Activated CD4-positive, alpha-beta T cell treated with anti-CD3 and anti-CD28 coated beads, Interleukin-2, Interleukin-4, amounts not matched to agents 100 ng/mL and 50 ng/mL, durations not matched to agents 16 hours and 8 hours (primary cell): ENCODE measurements around the gene PADI2.

Experiments used
- DNase-seq: peaks from one replicate; pipeline ENCODE4 v3.0.0-alpha.2; 2020; ENCODE audit warnings: low spot score

Gene PADI2

DNA sequence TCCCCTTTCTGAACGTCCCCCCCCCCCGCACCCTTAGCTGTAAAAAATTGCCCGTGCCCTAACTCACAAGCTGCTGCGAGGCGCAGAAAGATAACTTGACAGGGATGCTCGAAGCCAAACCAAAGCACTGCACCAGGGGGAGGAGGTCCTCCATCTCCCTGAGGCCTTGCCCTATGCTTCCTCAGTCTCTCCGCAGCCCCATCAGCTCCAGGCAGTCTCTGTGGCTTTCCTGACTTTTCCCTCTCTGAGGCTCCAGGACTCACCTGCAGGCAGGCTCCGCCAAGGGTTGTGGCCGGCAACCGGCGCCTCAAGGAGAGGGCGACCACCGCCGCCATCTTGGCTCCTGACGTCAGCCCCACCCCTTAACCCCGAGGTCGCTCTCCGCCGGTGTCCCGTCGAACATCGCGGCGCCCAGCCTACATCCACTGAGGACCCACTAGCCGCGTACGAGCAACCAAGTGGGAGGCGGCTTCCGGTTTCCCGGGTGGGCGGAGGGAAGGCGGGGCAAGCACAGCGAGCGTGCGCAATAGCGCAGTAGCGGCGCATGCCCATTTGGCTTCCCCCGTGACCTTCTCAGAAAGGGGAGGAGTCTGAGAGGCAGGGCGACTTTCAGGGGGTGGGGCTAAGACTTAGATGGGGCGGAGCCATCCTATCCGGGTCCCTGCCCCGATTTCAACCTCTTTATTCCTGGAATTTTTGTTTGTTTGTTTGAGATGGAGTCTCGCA, 65.4 kb downstream of the PADI2 start, which contains the start of gene SDHB:
Gene SDHB (minus strand): TSS at position 348 of the 726 bp plus-strand sequence. CDS start 13 bp downstream, at position 335.
- peak; percentile 99 for DNase-seq

DNA sequence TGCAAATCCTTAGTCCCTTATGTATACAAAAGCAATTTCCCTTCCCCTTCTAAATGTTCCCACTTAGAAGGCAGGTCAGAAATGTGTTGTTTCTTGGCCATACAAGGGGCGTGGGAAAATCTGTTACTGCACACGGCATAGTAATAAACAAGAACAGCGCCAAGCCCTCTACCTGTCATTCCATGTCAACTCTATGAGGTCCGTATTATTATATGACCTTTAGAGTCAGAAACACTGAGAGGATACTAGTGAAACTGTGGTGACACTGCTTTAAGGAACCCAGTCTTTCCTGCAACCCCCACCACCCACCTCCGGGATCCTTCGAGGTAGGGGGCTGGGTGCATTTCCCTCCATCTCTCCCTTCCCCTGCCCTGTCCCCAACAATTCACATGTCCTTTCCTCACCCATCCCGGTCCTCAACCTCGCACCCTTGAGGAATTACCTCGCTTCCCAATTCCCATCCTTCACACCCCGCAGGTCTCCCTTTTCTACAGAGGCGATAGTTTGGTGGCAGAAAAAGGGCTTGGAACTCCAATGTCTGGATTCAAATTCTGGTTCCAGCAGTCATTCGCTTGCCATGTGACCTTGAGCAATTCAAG, 66.1 kb downstream of the PADI2 start:
- DNase-seq = no peak

DNA sequence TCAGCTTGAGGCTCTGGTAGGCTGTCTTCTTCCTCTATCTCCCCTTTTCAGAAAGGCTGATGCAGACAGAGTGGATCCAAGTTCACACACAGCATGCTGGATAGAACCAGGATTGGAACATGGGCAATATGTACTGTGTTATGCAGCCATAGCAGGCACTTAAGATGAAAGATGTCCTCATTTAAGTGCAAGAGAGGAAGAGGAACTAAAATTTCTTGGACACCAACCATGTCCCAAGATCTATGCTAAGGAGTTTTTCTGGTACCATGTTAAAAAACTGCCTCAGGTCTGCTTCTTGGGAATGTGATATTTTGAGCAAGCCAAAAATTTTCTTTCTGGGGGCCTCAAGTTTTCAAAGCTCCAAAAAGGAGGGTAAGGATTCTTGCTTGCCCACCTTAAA, 66.6 kb downstream of the PADI2 start:
- DNase-seq = no peak

DNA sequence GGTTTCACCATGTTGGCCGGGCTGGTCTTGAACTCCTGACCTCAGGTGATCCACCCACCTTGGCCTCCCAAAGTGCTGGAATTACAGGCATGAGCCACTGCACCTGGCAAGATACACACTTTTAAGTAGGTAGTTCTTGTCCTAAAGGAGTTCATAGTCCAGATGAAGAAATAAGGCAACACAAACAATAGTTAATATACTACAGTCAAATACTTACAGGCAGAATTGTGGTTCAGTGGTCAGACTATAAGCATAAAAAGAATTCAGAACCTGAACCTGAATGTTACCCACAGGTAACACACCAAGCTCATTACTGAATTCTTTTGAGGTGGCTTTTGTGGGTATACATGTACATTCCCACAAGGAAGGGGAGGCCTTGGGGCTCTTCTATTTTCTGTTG, 67.2 kb downstream of the PADI2 start:
- DNase-seq = no peak

DNA sequence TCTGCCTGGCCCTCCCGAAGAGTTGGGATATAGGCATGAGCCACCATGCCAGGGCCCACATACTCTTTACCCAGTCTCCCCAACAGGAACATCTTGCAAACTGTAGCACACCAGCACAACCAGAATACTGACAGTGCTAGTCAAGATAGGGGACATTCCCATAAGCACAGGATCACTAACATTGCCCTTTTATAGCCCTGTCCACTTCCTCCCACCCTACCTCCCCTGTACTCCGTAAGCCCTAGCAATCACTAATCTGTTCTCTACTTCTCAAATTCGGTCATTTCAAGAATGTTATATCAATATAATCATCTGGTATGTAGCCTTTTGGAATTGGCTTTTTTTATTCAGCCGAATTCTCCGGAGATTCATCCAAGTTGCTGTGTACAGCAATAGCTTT, 71.3 kb downstream of the PADI2 start:
- DNase-seq = no peak

DNA sequence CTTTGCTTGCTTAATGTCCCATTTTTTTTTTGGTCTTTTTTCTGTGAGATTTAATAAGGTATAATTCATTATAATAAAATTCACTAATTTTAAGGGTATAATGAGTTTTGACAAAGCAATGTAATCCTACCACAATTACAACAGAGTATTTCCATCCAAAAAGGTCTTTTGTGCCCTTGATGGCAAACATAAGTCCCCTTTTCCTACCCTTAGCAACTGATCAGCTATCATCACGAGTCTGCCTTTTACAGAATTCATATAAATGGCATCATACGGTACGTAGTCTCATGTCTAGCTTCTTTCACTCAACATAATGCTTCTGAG, 73.0 kb downstream of the PADI2 start:
- DNase-seq = no peak

DNA sequence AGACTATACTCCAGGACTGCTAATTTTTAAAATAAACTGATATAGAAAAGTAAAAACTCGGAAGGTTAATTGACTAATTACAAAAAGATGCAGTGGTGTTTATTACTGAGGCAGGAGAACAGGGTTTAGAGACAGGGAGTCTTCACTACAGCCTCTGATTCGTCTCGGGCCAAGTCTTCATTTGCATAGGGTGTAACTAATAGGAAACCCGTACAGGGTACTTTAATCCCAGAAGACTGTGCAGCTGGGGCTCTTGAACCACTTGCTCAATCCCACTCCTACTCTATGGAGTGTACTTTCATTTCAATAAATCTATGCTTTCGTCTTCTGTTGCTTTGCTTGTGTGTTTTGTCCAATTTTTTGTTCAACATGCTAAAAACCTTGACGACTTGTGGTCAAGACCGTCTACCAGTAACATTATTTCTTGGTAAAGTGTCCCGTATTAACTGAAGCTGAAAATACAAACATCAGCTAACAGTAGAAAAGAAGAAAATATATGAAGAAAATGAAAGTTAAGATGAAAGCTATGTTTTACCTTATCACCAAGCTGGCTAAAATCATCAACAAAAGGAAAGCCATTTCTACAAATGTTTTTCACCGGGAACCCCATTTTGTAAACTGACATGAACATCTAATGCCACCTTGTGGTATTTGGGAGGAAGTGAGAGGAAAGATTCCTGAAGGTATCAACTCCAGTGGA, 73.5 kb downstream of the PADI2 start:
- peak; percentile 30 for DNase-seq

DNA sequence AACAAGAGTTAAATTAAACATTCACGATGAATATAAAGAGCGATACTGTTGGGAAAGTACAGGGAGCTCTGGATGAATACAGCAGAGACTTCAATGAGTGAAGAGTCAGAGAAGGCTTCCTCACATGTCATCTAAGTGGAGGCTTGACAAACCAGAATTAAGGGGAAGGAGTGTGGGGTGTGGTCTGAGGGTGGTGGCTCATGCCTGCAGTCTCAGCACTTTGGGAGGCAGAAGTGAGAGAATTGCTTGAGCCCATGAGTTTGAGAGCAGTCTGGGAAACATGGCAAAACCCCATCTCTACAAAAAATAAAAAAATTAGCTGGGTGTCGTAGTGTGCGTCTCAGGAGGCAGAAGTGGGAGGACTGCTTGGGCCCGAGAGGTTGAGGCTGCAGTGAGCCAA, 74.1 kb downstream of the PADI2 start:
- DNase-seq = no peak

DNA sequence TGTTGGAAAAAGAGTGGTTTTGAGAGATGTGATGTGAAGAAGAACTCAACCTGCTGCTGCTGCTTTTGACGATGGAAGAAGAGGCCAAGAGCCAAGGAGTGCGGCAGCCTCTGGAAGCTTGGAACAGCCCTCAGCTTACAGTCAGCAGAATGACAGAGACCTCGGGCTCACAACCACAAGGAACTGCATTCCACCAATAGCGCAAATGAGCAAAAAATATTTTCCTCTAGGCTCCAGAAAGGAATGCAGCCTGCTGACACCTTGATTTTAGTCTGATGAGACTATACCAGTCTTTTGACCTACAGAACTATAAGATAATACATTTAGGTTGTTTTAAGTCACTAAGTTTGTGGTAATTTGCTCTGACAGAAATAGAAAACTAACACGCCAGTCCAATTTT, 75.6 kb downstream of the PADI2 start:
- DNase-seq = no peak

DNA sequence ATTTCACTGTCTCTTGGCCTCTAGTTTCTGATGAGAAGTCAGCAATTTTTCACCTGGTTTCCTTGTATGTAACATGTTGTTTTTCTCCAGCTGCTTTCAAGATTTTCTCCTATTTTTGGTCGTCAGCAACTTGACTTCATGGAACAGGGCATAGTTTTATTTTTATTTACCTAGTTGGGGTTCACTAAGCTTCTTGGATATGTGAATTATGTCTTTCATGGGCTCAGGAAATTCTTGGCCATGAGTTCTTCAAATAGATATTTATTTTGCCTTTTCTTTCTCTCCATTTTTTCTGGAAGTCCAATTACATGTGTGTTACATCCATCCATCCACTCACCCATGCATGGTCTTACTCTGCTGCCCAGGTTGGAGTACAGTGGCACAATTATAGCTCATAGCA, 79.1 kb downstream of the PADI2 start:
- no peak for DNase-seq

DNA sequence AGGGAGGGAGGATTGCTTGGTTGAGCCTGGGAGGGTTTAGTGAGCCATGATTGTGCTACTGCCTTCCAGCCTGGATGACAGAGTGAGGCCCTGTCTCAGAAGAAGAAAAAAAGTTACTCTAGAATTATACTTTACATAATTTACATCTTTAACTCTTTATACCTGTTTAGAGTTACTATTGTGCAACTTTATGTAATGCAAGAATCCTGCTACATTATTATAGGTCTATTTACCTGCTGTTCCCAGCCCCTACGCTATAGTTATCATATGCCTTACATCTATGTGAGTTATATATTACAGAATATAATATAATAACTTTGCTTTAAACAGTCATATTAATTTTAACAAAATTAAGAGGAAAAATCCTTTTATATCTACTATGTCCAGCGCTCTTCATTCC, 79.7 kb downstream of the PADI2 start:
- DNase-seq = no peak

DNA sequence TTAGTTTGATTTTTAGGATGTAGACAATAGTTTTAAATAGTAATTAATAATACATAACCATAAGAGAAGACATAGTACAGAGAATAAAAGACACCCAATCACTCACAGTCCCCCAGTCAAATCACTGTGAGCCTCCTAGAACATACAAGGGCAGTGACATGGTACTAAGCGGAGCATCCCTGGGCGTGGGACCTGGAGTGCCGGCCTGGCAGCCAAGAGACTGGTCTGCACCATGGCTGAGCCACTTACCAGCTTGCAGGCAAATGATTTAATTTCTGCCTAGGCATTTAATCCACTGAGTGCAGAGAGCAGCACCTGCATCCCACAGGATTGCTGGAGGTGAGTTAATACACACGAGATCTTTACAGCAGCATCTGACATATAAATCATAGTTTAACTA, 85.8 kb downstream of the PADI2 start:
- DNase-seq = no peak

DNA sequence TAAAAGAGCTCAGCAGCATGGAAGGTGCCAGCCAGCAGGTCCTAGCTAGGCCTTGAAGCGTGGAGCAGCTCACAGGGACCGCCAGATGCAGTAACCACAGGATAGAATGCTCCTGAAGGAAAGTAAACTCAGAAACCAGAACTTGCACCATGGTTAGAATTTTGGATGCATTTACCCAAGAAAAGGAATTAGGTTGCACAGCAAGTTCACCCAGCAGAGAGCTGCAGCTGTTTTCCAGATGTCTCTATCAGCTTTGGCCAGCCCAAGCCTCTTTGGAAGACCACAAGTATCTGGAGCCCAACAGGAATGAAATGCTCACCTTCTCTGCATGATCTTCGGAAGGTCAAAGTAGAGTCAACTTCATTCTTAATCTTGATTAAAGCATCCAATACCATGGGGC, 86.5 kb downstream of the PADI2 start:
- no peak for DNase-seq

DNA sequence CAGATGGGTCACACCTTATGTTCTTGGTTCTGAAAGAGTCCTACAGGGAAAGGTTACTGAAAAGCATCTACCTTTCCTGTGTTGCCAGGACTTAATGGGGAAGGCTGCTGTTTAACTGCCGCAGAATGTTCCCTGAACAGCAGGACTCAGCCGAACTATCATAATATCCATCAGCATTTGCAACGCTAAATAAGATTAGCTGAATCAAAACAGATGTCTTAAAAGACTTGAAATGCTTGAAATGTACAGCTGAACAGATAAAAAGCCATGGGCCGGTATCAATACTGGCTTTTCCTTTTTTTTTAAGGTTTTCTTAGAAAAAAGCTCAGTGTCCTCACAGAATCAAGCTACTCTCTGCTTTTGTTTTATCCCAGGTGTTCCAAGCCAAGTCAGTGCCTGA, 87.8 kb downstream of the PADI2 start:
- DNase-seq = no peak

DNA sequence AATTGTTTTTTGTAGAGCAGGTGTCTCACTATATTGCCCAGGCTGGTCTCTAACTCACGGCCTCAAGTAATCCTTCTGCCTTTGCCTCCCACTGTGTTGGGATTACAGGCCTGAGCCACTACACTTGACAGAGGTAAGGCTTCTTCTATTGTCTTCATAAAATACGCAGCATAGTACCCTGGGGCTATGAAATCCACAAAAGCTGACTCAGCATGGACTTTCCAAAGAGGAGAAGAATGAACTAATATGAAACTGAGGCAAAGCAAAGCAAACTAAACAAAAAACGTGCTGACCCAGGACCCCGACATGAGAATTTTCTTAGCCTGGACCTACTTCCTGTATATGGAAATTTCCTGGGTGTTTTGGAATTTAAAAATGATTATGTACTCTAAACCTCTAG, 89.0 kb downstream of the PADI2 start:
- DNase-seq = no peak

DNA sequence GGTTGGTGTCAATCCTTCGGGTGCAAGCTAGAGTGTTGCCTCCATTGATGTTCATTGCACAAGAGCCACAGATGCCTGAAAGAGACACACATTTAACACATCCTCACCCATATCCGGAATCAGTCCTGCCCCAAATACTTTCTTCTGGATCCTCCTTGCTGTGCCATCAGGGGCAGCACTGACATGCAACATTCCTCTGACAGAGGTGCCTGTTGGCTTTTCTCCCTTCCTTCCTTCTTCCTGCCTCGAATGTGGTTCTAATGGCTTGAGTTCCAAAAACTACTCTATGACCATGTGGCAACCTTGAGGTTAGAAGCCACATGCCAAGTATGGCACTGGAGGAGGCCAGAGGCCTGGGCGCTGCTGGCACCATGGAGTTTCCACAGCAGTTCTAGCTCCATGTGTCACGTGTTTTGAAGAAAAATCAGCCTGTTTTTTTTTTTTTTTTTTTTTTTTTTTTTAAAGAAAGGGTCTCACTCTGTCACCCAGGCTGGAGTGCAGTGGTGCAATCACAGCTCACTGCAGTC, 90.5 kb downstream of the PADI2 start:
- DNase-seq = no peak

DNA sequence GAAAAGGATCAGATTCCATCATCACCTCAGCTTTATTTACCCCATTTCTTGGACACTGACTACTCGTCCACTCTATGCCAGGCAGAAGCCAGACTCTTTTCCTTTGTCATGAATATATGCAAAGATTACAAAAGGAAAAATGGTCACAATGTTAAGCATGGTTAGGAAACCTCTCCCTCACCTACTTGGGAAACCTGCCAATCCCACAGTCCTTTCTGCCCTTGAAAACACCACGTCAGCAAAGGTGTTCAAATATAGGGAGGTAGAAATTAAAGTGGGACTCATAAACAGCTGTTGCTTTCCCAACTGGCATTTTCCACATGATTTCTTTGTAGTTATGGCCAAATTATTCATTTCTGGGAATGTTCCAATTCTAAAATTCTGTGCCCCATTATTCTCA, 91.4 kb downstream of the PADI2 start:
- DNase-seq = no peak

DNA sequence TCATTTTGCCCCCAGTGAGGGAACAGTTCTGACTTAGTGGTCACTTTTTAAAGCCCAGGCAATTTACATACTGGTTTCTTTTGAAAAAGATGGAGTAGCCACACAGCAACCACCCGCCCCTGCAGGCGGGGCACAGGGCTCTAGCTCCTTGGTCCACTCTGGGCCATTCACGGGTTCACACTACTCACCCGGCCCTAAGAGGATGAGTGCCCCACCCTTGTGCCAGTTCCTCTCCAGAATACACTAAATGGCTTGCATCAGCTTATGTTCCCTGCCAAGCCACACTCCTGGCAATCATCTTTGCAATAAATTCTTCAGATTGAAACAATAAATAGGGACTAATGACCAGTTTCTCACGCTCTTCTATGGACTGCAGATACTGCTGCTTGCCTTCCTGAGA, 91.8 kb downstream of the PADI2 start:
- no peak for DNase-seq

DNA sequence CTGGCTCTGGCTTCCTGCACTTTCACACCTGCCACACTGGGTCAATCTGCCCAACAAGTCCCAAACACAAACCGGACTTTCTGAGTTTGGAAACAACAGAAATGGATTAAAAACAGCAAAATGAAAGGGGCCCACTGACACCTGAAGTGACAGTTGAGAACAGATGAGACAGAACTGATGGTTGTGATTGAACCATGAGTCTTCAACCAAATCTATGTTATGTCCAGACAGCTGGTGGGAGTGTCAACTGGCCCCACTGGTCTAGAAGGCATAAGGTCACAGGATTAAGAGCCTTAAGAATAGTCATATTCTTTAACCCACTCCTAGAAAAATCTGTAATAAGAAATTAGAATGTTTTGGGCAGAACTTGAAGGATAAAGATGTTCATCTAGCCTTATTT, 94.5 kb downstream of the PADI2 start:
- DNase-seq = no peak

DNA sequence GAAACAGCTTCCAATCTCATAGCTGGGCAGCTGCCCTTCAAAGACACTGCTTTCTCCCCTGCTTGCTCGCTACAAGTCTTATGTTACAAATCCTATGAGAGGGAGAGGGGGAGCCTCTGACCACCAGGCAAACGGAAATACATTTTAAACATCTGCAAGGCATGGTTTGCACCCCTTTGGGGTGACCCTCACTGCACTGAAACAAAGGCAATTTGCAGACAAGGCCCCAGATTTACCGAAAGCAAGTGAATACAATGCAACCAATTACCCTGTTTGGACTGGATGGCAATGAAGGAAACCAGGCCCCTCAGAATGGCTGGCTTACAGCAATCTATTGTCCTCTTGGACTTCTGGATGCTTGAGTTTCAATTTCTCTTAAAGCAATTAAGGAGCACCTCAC, 95.7 kb downstream of the PADI2 start:
- DNase-seq = no peak

DNA sequence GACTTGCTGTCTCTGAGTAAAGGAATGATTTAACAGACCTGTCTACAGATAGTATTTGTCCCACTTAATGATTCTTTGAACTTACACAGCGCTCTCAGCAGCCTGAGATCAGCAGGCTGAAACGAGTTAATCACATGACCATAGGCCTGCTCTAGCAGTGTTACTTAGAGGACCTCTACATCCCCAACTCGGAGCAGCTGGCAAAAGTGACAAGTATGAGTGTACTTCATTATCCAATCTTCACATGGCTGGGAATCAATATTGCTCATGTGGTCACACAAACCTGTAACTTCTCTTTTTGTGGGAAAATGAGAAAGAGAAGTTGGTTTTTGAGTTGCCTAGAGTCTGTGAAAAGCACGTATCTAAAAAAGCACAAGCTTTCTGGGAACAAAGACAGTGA, 96.1 kb downstream of the PADI2 start:
- DNase-seq = no peak

DNA sequence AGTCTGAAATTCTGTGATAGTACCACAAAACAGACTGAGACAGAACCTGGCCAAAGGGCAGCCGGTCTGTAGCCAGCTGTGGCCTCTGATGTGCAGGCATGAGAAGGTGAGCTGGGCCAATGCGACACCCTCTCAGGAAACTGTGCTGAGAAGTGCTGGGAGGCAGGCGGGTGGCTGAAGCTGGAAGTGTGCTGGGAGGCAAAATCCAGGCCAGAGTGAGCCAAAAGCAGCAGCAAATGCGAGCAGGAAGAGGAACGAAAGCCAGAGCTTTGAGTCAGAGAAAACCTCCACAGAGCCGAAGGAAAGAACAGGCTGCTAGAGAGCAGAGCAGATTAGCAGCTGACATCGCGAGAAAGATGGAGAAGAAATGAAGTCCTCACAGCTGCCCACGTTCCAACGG, 97.4 kb downstream of the PADI2 start:
- DNase-seq = no peak

DNA sequence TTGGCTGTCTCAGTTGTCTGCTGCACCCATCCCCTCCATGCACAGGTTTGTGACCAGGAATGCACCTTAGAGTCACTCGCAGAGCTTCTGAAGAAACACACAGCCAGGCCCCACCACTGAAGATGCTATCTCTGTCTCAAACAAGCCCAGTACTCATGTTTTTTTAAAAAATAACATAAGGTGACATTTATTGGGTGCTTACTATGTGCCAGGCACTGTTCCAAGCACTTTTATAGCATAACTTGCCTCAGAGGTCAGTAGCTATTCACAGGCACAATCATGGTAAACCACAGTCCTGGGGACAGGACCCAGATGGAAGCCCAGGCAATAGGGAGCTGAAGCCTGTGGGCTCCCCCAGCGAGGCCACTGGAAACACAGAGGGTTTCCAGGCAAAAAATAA, 98.7 kb downstream of the PADI2 start:
- DNase-seq = no peak
